Measurements from ENCODE around the gene CEND1.

CEND1 gene

DNA sequence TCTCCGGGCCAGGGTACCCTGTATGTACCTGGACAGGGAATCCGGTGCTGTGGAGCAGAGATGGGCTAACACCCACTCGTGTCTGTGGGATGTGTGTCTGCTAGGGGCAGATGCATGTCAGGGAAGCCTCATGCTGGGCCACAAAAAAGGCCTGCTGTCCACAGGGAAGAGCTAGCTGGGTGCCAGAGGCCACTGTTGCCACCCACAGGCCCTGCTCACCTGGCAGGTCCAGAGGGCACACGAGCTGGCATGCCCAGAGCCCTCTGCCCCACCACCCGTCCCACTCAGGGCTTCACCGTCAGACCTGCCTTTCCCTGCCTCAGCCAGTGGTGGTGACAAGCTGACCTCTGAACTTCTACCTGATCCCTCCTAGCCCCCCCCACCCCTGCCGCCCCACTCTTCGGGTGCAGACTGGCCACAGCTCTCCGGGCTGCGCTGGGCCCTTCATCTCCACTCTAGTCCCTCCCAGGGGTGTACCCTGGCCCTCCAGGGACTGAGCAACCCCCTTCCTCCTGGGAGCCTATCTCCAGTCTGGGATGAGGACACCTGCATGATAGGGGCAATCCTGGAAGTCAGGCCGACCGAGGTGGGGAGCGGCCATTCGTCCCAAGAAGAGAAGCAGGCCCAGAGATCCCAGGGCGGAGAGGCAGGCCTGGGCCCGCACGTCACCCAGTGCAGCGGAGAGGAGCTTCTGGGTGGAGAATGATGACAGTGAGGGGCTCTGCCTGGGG is 6.8 kb upstream of the CEND1 start:
- DNase-seq (ENCODE audit: low read depth in 1 of 2, low spot score in 1 of 2), result no peak

DNA sequence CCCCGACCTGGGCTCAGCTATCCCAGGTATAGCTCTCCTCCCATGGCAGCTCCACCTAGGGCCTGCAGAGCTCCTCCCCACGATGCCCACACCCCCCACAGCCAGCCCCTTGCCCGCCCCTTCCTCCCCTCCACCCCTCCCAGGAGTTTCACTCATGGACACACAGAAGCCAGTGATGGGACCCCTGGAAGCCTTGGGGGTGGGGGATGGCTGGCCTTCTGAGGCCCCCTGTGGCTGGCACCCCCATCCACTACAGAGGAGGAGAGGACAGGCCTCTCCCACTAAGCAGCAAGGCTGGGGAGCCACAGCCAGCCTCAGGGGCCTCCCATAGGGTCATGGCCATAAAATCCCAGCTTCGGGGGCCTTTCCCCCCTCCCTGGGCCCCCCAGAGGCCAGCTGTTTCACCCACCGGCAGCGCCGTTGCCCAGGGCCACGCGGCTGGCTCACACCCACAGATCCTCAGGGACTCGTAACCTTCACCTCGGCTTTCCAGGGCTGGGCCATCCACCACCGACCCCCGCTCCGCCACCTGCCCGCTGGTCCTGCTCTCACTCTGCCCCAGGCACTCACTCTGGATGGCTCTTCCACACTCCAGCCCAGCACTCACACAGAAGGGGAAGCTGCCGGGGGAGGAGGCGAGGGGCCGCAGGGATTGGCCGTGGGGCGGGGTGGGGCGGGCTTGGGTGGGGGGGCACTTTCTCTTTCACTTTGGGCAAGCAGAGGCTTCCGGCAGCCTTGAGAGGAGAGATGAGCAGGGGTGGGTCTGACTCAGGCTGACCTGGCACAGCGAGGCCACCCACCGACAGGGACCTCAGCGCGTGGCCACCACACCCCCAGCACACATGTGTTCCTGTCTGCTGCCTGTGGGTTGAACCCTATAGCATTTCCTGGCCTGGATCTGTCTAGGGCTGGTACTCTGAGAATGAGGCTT is 6.0 kb upstream of the CEND1 start:
- peak; percentile 46 to 70 for DNase-seq (ENCODE audit: low read depth in 1 of 2, low spot score in 1 of 2)

DNA sequence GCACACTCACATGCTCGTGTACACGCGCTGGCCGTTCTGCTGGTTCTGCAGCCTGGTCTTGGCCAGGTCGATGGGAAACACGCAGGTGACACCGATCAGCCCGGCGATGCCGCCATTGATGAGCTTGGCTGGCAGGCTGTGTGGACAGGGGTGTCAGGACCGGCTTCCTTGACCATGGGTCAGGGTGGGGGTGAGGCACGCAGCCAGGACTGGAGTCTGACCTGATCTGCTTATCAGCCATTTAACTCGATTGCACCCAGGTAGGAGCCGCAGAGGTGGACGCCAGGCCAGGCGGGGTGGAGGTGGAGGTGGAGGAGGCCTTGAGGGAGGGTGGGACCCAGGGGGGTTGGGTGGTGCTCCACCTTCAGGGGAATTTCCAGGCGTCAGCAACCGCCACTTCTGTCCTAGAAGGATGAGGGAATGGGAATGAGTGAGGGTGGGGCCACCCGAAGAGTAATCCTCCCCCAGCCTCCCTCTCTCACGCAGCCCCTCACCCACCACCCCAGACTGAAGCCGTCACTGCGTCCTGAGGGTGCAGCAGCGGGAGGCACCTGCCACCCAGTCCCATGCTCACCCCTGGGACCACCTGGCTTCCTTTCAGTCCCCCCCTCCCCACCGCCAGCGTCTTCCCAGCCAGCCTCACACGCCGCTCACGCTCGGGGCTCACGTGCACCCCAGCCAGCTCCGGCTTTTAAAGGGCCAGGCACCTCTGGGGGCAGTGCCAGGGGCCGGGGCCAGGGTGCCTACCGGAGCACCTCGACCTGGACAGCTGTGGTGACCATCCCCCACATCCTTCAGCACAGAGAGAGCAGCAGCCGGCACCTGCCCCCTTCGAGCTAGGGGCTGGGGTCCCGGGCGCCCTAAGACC is 5.1 kb upstream of the CEND1 start:
- DNase-seq (ENCODE audit: low read depth in 1 of 2, low spot score in 1 of 2), result no peak

DNA sequence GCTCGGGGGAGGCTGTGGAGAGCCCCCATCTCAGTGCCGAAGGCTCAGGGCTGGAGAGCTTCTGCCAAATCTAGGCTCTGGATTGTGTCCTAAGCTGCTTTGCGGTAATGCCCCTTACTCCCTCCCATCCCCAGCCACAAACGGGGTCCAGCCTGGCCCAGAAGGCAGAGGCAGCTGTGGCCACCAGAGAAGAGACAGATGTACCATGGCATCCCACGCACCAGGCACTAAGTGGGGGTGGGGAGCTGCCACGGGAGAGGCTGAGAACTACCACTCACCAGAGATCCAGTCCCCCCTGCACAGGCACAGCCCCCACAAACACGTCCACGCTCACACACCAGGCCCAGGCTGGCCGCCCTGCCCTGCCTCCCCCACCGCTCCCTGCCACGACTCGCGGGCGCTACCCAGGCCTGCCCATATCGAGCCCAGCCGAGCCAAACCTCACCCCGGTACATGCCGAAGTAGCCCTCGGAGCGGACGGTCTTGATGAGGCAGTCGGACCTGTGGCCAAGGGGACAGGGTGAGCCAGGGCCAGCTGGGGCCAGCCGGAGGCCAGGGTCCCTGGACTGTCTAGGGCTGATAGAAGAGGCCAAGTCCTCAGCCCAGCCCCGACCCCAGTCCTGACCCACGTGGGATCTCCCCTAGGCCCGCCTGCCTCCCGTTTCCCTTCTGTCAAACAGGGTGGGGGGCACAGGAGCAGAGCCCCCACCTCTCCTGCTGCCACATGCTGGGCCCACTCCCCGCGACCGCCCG is 4.3 kb upstream of the CEND1 start:
- DNase-seq (ENCODE audit: low read depth in 1 of 2, low spot score in 1 of 2), result no peak

DNA sequence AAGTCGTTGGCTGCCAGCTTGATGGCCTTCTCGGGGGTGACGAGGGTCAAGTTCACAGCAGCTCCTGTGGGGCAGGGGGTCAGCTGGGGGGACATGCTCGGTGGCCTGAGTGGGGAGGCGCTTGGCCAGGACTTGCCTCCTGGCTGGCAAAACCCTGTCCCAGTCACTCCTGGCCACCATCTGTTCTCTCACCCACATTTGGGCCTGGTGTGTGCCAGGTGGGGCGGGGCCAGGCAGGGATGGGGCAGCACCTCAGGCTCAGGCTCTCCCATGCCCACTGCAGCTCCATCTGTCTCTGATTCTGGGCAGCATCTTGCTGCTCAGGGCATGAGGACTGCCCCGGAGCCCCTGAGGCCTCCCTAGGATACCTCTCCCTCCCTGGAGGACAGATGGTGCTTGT is 3.7 kb upstream of the CEND1 start:
- no peak for DNase-seq (ENCODE audit: low read depth in 1 of 2, low spot score in 1 of 2)

DNA sequence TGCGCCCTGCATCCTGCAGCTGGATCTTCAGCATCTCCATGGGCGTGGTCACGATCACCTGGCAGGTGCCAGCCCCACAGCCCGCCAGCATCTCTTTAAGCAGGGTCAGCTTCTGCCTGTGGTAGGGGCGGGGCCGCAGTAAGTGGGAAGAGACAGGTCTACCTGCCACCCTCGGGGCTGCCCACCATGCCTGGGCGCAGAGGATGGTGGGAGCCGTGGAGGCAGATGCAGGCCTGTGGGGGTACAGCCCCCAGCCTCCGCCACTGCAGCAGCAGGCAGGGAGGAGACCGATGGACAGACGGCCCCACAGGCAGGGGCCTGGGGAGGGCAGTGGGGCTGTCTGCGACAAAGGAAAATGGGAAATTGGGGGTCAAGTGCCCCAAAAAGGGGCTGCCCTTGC is 3.0 kb upstream of the CEND1 start:
- DNase-seq (ENCODE audit: low read depth in 1 of 2, low spot score in 1 of 2), result no peak

DNA sequence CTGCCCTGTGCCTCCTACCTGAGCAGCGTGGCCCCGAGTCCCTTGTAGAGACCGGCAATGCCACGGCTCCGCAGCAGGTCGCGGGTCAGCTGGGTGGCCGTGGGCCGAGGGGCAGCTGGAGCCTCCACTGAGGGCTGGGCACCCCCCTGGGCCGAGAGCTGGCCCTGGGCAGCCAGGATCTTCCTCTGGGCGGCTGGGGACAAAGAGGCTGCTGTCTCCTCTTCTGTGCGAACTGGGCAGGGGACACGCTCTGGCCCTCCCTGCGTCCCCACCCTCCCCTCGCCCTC is 2.6 kb upstream of the CEND1 start:
- DNase-seq (ENCODE audit: low read depth in 1 of 2, low spot score in 1 of 2), result no peak

DNA sequence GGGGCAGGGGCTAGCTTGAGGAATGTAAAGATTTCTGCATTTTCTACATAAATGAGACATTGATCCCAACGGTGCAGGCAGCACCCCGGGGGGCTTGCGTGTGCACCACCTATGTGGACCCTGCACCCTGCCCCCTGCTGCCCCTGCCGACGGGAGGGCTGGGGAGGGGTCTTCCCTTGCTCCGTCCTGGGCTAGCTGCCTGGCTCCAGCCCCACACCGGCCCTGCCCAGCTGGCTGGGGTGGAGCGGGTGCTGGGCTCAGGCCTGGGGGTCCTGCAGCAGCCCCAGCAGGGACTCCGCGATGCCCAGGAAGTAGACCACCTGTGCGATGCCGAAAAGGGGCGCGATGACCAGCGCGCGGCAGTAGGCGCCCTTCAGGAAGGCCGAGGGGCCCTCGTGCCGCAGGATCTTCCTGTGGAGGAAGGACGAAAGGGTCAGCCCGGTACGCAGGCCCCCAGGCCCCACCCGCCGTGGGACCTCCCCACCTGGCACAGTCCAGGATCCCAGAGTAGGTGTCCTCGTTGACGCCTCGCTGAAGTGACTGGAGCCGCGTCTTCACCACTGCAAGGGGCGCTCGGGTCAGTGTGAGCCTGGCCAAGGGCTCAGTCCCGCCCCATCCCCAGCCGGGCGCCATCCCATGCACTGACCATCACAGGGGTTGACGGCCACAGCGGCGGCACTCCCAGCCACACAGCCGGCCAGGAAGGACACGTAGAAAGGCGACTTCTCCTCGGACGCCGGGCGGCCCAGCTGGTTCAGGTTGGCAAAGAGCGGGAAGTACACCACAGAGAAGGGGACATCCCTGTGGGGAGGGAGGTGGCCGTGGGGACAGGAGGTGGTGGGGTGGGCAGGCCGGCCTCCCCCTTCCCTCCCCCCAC is 2.0 kb upstream of the CEND1 start:
- no peak for DNase-seq (ENCODE audit: low read depth in 1 of 2, low spot score in 1 of 2)

DNA sequence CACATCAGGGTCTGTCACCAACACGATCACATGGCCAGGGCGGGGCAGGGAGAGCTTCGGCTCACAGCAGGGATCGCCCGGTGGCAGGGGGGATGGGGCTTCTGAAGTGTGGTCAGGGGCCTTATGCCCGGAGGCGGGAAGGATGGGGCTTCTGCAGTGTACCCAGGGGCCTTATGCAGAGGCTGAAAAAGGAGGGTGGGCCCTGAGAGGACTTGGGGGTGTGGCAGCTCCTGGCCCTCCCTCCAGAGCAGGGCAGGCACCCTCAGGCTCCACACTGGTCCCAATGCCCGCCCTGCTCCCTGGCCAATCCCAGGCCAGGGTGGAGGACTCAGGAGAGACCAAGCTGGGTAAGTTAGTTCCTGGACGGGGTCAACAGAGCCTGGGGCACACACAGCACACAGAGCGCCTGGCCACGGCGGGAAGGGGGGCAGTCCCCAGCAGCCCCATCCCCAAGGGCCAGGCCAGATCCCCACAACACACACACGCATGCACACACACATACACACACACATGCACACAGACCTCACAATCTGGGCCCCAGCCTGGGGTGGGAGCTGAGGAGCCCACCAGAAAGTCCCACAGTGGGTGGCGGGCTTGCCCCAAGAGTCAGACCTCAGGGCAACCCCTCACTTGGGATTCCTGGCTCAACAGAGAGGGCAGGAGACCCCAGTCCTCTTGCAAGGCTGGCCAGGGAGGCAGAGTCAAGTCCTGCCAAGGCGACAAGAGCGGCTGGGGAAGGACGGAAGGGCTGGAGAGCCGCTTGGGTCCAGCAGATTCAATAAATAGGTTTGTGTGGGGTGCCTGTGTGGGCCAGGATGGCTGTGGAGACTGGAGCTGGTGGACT is 1.1 kb upstream of the CEND1 start:
- DNase-seq (ENCODE audit: low read depth in 1 of 2, low spot score in 1 of 2), result no peak

DNA sequence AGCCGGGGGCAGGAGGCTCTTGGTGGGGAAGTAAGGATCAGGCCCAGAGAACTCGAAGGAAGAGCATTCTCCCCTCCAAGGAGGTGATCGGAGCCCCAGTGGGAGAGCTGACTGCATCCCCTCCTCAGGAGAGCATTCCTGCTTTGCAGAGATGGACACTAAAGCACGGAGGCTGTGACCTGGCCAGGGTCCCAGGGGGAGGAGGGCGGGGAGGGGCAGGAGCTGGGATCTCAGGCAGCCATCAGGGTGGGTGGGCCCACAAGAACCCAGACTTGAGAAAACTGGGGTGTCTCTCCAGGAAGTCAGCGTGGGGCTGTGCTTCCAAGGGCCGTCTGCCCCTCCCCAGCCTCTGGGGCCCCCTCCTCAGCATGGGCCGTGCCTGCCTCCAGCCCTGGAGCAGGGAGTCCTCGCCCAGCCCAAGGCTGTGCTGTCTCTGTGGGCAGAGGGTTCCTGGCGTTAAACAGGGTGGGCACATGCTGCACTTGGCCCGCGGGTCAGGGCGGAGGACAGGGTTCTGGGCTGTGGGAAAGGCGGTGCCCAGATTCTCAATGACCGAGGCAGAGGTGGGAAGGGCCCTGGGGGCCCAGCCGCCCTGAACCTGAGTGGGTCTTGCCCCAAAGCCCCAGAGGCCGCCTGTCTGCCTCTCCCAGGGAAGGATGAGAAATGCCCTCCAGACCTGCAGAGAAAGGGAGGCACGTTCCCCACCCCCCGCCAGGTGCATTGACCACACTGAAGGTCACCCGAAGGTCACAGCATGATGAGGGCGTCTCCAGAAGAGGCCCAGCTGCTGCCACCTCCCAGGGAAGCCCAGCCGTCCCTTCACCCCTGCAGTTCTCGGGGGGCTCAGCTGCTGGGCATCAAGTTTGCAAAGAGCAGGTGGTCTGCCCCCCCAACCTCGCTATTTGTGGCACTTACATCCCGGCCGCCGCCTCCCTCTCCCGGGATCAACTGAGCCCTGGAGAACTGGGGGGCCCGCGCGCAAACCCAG is 643 bp downstream of the CEND1 start:
- DNase-seq (ENCODE audit: low read depth in 1 of 2, low spot score in 1 of 2), result no peak

DNA sequence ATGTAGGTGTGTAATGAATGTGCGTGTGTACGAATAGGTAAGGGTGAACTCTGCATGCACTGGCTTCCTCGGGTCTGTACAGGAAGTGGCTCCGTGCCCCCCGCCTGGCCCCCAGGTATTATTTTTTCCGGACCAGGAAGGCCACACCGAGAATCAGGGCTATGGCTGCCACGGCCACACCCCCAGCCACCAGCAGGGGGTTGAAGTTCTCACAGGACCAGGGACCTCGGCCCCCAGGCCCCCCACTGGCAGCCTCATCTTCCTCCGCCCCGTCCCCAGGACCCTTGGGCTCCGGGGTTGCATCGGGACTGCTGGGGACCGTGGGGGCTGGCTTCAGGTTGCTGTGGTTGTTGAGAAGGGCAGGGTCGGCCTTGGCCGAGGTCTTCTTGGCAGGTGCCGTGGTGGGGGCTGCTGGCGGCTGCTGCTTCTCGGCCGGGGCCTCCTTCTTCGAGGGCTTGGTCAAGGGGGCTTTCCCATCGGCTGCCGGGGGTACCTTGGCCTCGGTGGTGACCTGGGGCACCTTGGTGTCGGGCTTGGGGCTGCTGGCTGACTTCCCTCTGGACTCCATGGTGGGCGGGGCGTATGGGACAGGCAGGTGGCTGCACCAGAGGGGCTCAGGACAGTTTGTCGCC is 1.8 kb downstream of the CEND1 start:
- no peak for DNase-seq (ENCODE audit: low read depth in 1 of 2, low spot score in 1 of 2)

DNA sequence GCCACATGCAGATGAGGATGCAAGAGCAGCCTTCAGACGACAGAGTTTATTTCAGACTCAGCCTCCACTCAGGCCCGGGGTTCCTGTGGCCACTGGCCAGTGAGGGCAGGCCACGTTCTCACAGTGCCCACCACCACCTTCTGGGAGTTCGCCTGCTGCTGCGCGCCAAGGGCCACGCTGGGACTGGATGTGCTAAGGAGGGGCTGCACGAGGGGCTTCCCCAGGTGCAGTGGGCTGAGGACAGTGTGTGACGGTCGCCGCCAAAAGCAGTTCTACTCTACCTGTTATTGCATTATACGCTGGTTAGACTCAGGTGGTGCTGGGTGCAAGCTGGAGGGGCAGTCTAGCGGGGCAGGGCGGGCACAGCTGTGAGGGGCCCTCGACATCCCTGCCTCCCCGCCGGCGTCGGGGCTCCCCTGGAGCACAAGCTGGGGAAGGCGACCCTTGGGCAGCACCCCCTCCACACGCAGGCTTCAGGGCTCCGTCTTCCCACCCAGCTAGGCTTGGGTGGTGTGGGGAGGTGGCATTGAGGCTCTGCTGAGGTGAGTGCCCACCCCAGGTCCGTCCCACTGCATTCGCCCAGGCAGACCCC is 2.7 kb downstream of the CEND1 start:
- no peak for DNase-seq (ENCODE audit: low read depth in 1 of 2, low spot score in 1 of 2)

DNA sequence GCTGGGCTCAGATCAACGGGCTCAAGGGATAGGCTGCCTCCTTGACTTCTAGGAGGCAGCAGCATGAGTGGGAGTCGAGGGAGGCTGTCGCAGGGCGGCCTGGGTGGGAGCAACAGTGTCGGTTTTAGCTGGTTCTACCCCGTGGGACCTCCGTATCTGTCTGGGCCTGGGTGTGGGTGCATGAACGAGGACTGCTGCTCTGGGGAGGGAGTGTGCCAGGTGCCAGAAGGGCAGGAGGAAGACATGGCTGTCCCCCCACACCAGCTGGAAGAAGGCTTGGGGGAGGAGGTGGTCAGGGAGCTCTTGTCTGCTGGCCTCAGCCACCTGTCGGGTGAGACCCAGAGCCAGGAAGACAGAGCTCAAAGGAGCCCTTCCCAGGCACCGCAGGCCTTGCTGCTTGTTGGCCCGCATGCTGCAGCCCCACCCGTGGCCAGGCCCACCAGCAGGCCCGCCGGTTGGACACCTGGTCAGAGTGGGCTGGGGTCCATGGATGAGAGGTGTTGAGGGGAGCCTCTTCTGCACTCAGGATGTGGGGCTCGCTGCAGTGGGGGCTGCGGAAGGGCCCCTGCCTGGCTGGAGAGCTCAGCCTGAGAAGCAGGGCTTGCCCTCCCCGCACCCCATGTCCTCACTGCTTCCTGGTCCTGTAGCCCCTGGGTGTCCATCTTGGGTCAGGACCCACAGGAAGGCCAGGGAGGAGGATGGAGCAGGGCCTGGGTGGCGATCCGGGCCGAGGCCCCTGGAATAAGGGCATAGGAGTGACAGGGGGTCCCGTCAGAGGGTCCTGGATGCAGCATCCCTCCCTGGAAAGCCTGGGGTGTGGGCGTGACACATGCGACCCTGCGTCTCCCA is 3.4 kb downstream of the CEND1 start:
- DNase-seq (ENCODE audit: low read depth in 1 of 2, low spot score in 1 of 2), result no peak

DNA sequence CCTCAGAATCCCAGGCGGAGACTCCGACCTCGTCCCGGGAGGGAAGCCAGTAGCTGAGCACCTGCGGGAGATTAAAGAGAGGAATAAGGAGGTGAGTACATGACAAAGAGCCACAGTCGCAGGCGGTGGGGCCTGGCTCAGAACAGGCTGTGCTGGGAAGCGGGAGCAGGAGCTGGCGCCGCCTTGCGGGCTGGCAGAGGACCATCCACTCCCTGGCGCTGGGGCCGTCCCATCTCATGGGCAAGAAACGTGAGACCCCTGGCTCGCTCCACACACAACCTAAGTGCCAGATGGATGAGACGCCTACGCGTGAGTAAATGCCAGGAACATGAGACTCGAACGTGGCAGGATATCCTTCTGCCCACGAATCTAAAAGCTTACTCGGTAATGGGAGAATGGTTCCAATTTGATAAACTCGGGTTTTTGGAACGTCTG is 6.3 kb downstream of the CEND1 start:
- no peak for DNase-seq (ENCODE audit: low read depth in 1 of 2, low spot score in 1 of 2)

DNA sequence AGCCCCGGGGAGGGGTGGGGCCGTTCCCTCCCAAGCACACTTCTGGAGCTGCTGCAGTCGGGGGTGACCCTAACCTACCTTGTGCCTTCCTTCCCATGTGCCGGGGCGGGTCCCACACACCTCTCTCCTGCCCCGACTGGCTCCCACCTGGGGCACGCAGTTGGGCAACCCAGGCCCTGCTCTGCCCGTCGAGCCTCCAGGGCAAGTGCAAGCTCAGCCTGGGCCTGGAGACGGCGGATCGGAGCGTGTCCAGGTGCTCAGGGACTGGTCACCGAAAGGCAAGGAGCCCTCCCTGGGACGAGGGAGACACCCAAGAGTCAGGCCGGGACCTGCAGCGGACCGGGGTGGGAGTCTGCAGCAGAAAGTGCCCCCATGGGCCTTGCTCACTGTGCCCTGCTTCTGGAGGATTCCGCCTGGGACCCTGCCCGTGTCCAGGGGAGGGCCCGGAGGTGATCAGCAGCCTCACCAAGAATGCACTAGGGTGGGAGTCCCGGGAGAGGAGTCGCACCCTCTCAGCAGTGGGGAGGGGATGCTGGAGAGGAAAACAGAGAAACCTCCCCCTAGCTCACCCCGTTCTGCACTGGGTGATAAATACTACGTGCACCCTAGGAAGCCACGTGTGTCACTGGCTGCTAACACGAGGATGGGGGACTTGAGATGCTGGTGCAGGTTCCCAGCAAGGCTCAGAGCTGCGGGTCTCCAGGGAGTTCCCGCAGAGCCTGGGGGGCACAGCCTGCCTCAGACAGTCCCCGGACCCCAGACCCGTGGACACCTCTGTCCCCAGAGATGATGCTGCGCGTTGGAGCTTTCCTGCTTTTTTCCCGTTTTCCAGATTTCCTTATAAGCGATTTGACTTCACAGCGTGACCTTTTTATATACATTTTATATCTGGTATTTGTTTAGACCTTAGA is 7.4 kb downstream of the CEND1 start:
- DNase-seq (ENCODE audit: low read depth in 1 of 2, low spot score in 1 of 2), result no peak

Data from stimulated activated CD4-positive, alpha-beta T cell treated with anti-CD3 and anti-CD28 coated beads, Interleukin-15, amount 100 ng/mL, for 1 hour (primary cell).